Measurements from ENCODE around the gene KIF24. TPM values are rescaled to one million over a fixed set of nuclear protein-coding genes. Genes with fewer than 3 reads are reported as not detected.

The KIF24 gene
- 1 to 10 TPM in 4 of 5 donors, under 1 TPM in 1; 0.29 to 5.8 (median 3.2) TPM for total RNA-seq
- polyA plus RNA-seq: under 1 TPM; 0.37 to 0.90 (median 0.46) TPM
- long read RNA-seq, donor 1: 0 reads
- long read RNA-seq, donor 2: 0 reads
- long read RNA-seq, donor 3: 0 reads
- long read RNA-seq, donor 4: 0 reads
- long read RNA-seq, donor 5: 0 reads
- long read RNA-seq, donor 6: 0 reads
- long read RNA-seq, donor 7: 0 reads
- long read RNA-seq, donor 8: 0 reads
- long read RNA-seq, donor 9: 0 reads
- long read RNA-seq, donor 10: 0 reads

- Histone ChIP-seq H3K36me3 (no peaks in the 10 kb centered on the region), H3K4me1 (peaks cover 9 to 50% (median 30%) of the 10 kb centered on the region in 4 donors), H3K4me3 (peak within 1 kb of the TSS; percentile 65 to 76 (median 72)), H3K27me3 (no peaks in the 10 kb centered on the region), H3K9me3 (no peaks in the 10 kb centered on the region), H3K27ac (peak within 1 kb of the TSS; percentile 92 to 97 (median 95))
- intact Hi-C loops (cut with DNase I; ENCODE audit: low total_unique reads): no loop called here
- DNase-seq: peak; percentile 96 to 100
- TF ChIP-seq EP300 (IDR thresholded peaks at IDR 0.05) (no peak), POLR2A (IDR thresholded peaks at IDR 0.05) (peak in 1 of 4 donors; percentile 47), POLR2AphosphoS5 (IDR thresholded peaks at IDR 0.05) (peak; percentile 44 to 92 (median 85))
- WGBS, 5 donors: 0% methylated on average over 55 to 64 of the region's 64 CpGs
These were observed at the start of gene KIF24, which contains the start of gene NUDT2 for GRCh38 chr9:34328987-34329832. Gene KIF24, minus strand, starts transcription at chr9:34329268. Its CDS starts 17,922 bp downstream, at chr9:34311346. Gene NUDT2, plus strand, starts transcription at chr9:34329569. Its CDS starts 9,471 bp downstream, at chr9:34339040.

GRCh38 chr9:34378376-34379060, 49.5 kb upstream of the KIF24 start:
- WGBS, 5 donors: 82 to 100% (median 93%) methylated on average over 3 of the region's 3 CpGs
- DNase-seq: no peak
- peak overlapping the region in 1 of 5 donors; percentile 93 for H3K27ac ChIP-seq
- H3K36me3 ChIP-seq: no peaks in the 10 kb centered on the region
- no peak overlapping the region for H3K4me3 ChIP-seq
- H3K27me3 ChIP-seq: no peaks in the 10 kb centered on the region
- H3K9me3 ChIP-seq: no peaks in the 10 kb centered on the region
- no peak for TF ChIP-seq POLR2AphosphoS5 (IDR thresholded peaks at IDR 0.05)
- TF ChIP-seq POLR2A (IDR thresholded peaks at IDR 0.05): no peak
- no peak for TF ChIP-seq EP300 (IDR thresholded peaks at IDR 0.05)
- no peak for TF ChIP-seq CTCF (IDR thresholded peaks at IDR 0.05)
- intact Hi-C loops (cut with DNase I; ENCODE audit: low total_unique reads): loop anchor here (10.0 kb wide), 1 partner anchor 194 kb away; no protein-coding TSS in a partner anchor
- peaks cover 48 to 72% (median 62%) of the 10 kb centered on the region in 4 donors for H3K4me1 ChIP-seq

- intact Hi-C loops (cut with DNase I; ENCODE audit: low total_unique reads): loop anchor here (10.0 kb wide), 1 partner anchor 193 kb away; no protein-coding TSS in a partner anchor
- Histone ChIP-seq H3K4me3 (peak overlapping the region; percentile 73 to 83 (median 80)), H3K27me3 (no peaks in the 10 kb centered on the region), H3K4me1 (peaks cover 48 to 73% (median 63%) of the 10 kb centered on the region in 4 donors), H3K27ac (peak overlapping the region; percentile 85 to 93 (median 90)), H3K36me3 (peaks cover 0 to 8% (median 3%) of the 10 kb centered on the region in 4 donors), H3K9me3 (no peaks in the 10 kb centered on the region)
- DNase-seq: peak in 1 of 2 donors; percentile 84
- WGBS, 5 donors: 3 to 9% (median 4%) methylated on average over 11 to 21 of the region's 21 CpGs
- no peak for TF ChIP-seq POLR2A (IDR thresholded peaks at IDR 0.05)
- no peak for TF ChIP-seq CTCF (IDR thresholded peaks at IDR 0.05)
- no peak for TF ChIP-seq EP300 (IDR thresholded peaks at IDR 0.05)
- no peak for TF ChIP-seq POLR2AphosphoS5 (IDR thresholded peaks at IDR 0.05)
These were observed 48.3 kb upstream of the KIF24 start for GRCh38 chr9:34377404-34377746.

GRCh38 chr9:34376596-34377403, 47.7 kb upstream of the KIF24 start, which contains the start of gene MYORG:
Gene MYORG, minus strand, starts transcription at chr9:34376898. Its CDS starts 3,955 bp downstream, at chr9:34372943.
- Histone ChIP-seq H3K36me3 (peaks cover 5 to 14% (median 9%) of the 10 kb centered on the region in 4 donors), H3K27me3 (peaks cover 0 to 5% (median 0%) of the 10 kb centered on the region in 3 donors), H3K4me1 (peaks cover 48 to 73% (median 63%) of the 10 kb centered on the region in 4 donors), H3K9me3 (no peaks in the 10 kb centered on the region), H3K4me3 (peak within 1 kb of the TSS; percentile 73 to 83 (median 80)), H3K27ac (peak within 1 kb of the TSS; percentile 85 to 93 (median 90))
- TF ChIP-seq EP300 (IDR thresholded peaks at IDR 0.05): no peak
- TF ChIP-seq POLR2AphosphoS5 (IDR thresholded peaks at IDR 0.05): peak; percentile 61 to 91 (median 84)
- TF ChIP-seq CTCF (IDR thresholded peaks at IDR 0.05): no peak
- peak in 2 of 4 donors; percentile 74 to 78 for TF ChIP-seq POLR2A (IDR thresholded peaks at IDR 0.05)
- intact Hi-C loops (cut with DNase I; ENCODE audit: low total_unique reads): loop anchor here (10.0 kb wide), 1 partner anchor 192 kb away; no protein-coding TSS in a partner anchor
- DNase-seq: peak; percentile 98
- 0 to 2% (median 1%) methylated on average over 29 to 54 of the region's 54 CpGs for WGBS, 5 donors
